Esophagus muscularis mucosa (tissue), 4 donors: ENCODE data around the gene SLC6A11.

Experiments used
- CTCF ChIP-seq, 3 experiments: fragments of 200-600 bp in 2 of 3; fragments of 450-650 bp in 1 of 3; sonication (generic) in 2 of 3; IDR thresholded peaks; one replicate each; pipeline ENCODE4 v1.5.1; 2017 to 2019; ENCODE audit warnings: antibody characterized with exemption in 3 of 3, mild to moderate bottlenecking in 2 of 3, moderate library complexity in 1 of 3
- EP300 ChIP-seq: sonication (generic); formaldehyde crosslinking; IDR thresholded peaks from one replicate; pipeline ENCODE4 v1.6.1; 2017; ENCODE audit warnings: antibody characterized with exemption
- POLR2A ChIP-seq: fragments of 450-650 bp; IDR thresholded peaks from one replicate; pipeline ENCODE4 v1.6.1; 2017; ENCODE audit warnings: antibody characterized with exemption, moderate library complexity, mild to moderate bottlenecking, low read depth
- POLR2AphosphoS5 ChIP-seq, 2 donors: sonication (generic); formaldehyde crosslinking; IDR thresholded peaks; one replicate each; pipeline ENCODE4 v1.6.1; 2017; ENCODE audit warnings: antibody characterized with exemption in 2 of 2

DNA sequence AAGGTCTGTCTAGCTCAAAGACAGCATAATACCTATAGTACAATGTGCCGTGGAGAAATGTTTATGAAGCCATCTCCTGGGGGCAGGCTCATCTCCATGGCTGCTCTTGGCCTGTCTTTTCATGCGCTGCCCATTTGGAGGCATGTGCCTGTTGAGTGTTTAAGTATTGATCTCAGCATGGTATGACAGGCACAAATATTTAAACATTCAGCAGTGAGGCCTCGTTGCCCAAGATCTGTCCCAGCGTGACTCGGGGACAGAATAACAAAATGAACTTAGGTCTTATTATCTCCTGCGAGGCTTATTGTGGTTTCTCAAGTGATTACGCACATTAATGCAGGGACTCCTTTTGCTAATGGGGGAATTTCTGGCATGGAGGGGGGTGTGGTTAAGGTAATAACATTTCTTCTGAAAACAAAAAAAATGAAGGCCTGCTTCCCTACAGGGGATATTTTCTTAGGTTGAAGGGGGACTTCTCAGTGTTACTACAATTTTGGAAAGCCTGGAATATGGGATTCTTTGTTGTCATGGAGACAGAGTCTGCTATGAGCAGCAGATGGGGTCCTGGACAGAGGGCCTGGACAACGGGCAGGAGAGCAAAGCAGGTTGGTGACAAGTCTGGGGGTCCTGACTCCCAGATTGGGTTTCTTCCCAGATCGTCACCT, 172.1 kb downstream of the SLC6A11 start:
- TF ChIP-seq CTCF (IDR thresholded peaks at IDR 0.05) (no peak), POLR2A (no peak), POLR2AphosphoS5 (IDR thresholded peaks at IDR 0.05) (no peak), EP300 (no peak)
